Ovary (tissue), 9 donors: ENCODE results near the gene SLC17A9. TPM values are rescaled to one million over a fixed set of nuclear protein-coding genes. Genes with fewer than 3 reads are reported as not detected.
A peak's percentile ranks its signal among the peaks of the same experiment; 100 is the strongest.

Experiments used
- DNase-seq, 5 donors: peaks; one replicate each; pipeline ENCODE4 v3.0.0-alpha.2; 2019 to 2020
- H3K27ac ChIP-seq, 2 donors: fragments of 200-600 bp; one replicate each; pipeline versions ENCODE4 v1.5.1 to v1.8.0; 2019 to 2022
- H3K27me3 ChIP-seq: fragments of 200-600 bp; one replicate; pipeline ENCODE4 v1.8.0; 2022
- H3K36me3 ChIP-seq: fragments of 200-600 bp; sonication (generic); one replicate; pipeline ENCODE4 v1.5.1; 2019
- H3K4me1 ChIP-seq: one replicate; pipeline ENCODE4 v1.8.1; 2013; ENCODE audit warnings: mild to moderate bottlenecking, moderate library complexity; ENCODE audit not compliant: insufficient read depth
- H3K4me3 ChIP-seq: fragments of 200-600 bp; sonication (generic); one replicate; pipeline ENCODE4 v1.5.1; 2017
- H3K9me3 ChIP-seq, 2 donors: fragments of 200-600 bp in 1 of 2; sonication (generic) in 1 of 2; one replicate each; pipeline versions ENCODE4 v1.5.1 to v1.8.1; 2013 to 2019; ENCODE audit warnings: mild to moderate bottlenecking in 1 of 2, moderate library complexity in 1 of 2
- CTCF ChIP-seq, 3 donors: fragments of 450-650 bp in 2 of 3; fragments of 200-600 bp in 1 of 3; IDR thresholded peaks; one replicate each; pipeline versions ENCODE4 v1.5.1 to v1.8.0; 2016 to 2022; ENCODE audit warnings: antibody characterized with exemption in 3 of 3, mild to moderate bottlenecking in 1 of 3
- EP300 ChIP-seq: sonication (generic); formaldehyde crosslinking; IDR thresholded peaks from one replicate; pipeline ENCODE4 v1.6.1; 2017; ENCODE audit warnings: antibody characterized with exemption
- POLR2A ChIP-seq: fragments of 450-650 bp; IDR thresholded peaks from one replicate; pipeline ENCODE4 v1.6.1; 2017; ENCODE audit warnings: antibody characterized with exemption, mild to moderate bottlenecking, moderate library complexity
- WGBS, 3 donors: extraction: QIAGEN DNeasy Blood & Tissue Kit in 1 of 3; methylation state at CpG; one replicate each; pipeline versions ENCODE4 v1.1.5 to v1.1.7; 2013 to 2017; 5-methylcytosine and 5-hydroxymethylcytosine counted together
- intact Hi-C, 4 donors: fragments of 100-400 bp; cut with DNase I; formaldehyde crosslinking; loops; one replicate each; pipeline versions ENCODE4 v1.11.0 to v1.15.1; 2022 to 2023
- polyA plus RNA-seq, 2 donors: library from polyadenylated mRNA; stranded (reverse); fragments of 200-250 nt in 1 of 2; fragments of 350-450 nt in 1 of 2; fragmentation: Illumina TruSeq in 1 of 2; extraction: RNeasy Lipid Tissue Mini Kit (QIAGEN cat#74804) in 1 of 2; gene quantifications; one replicate each; pipeline ENCODE4 v1.2.3, GENCODE V29; 2013 to 2014
- total RNA-seq, 7 donors: library from RNA; depleted of rRNA in 2 of 7; stranded (reverse); fragments of >200 nt in 2 of 7; fragmentation: NEBNext Ultra II Directional in 3 of 7; extraction: Animal tissue kit (Norgen Biotek cat#: 25700) in 3 of 7; gene quantifications; one replicate each; pipeline versions ENCODE4 v1.1.0 to v1.2.4, GENCODE V29; 2016 to 2023
- donor health status: DM: no; HTN: no; CAD: no; lungs with moderate emphysema.
- donor health status: DM: no; HTN: no; CAD: no.
- donor health status: Bipolar disorder and iron deficiency.
- donor health status: DM: yes; HTN: yes; CAD: no.
- donor health status: DM: no; HTN: no; CAD: no.
- donor health status: DM: yes; HTN: yes; CAD: no.

The SLC17A9 gene
- total and polyA plus RNA-seq, 9 donors: 0.68 to 7.7 (median 4.7) TPM

DNA sequence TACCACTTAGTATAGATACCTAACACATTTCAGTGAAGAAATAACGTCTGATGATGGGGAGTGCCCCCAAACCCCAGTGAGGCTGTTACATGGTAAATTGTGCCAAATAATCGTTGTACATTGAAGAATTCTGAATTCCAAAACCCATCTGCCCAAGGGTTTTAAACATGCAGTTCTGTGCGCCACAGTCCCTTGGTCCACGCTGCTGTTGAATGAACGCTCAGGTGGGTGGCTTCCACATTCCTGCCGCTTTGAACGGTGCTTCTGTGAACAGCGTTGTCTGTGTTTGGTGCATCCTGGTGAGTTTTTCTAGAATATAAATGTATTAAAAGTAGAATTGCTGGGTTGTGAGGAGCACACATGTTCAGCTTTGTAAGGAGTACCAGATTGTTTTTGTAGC, 11.6 kb upstream of the SLC17A9 start:
- Histone ChIP-seq H3K27me3 (no peaks in the 10 kb centered on the region), H3K4me3 (no peak overlapping the region), H3K36me3 (no peaks in the 10 kb centered on the region), H3K27ac (no peak overlapping the region), H3K9me3 (no peaks in the 10 kb centered on the region), H3K4me1 (peaks cover 10% of the 10 kb centered on the region)
- TF ChIP-seq CTCF (IDR thresholded peaks at IDR 0.05) (no peak), POLR2A (no peak), EP300 (no peak)
- intact Hi-C loops: no loop called here
- no peak for DNase-seq
- WGBS, 3 donors: 82 to 88% (median 87%) methylated on average over 8 of the region's 8 CpGs

- no peak overlapping the region for H3K4me3 ChIP-seq
- intact Hi-C loops: no loop called here
- WGBS, 3 donors: 76 to 84% (median 79%) methylated on average over 1 of the region's 1 CpG
- no peaks in the 10 kb centered on the region for H3K9me3 ChIP-seq
- H3K36me3 ChIP-seq: no peaks in the 10 kb centered on the region
- no peak for DNase-seq
- H3K27ac ChIP-seq: no peak overlapping the region
- TF ChIP-seq CTCF (IDR thresholded peaks at IDR 0.05): no peak
- no peak for TF ChIP-seq POLR2A
- TF ChIP-seq EP300: no peak
- H3K27me3 ChIP-seq: no peaks in the 10 kb centered on the region
- H3K4me1 ChIP-seq: peaks cover 7% of the 10 kb centered on the region
Measured at GRCh38 chr20:62941792-62942191, 10.7 kb upstream of the SLC17A9 start.

DNA sequence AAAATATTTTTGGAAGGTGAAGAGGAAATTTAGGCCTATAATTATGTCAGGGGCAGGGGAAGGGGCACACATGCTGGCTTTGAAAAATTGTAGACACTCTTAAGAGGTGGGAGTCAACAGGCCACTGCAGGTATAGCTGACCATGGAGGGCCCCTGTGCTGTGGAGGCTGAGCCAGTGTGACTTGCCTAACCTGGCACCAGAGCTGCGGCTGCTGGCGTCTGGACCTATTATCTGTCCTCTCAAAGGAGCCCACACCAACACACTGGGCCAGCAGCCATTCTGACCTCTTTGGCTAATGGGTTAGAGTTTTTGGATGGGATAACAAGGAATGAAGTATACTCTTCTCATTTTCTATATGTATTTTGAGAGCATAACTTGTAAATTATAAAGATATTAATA, 10.1 kb upstream of the SLC17A9 start:
- peaks cover 10% of the 10 kb centered on the region for H3K4me1 ChIP-seq
- 68 to 75% (median 68%) methylated on average over 2 of the region's 2 CpGs for WGBS, 3 donors
- H3K27me3 ChIP-seq: no peaks in the 10 kb centered on the region
- no peak for TF ChIP-seq EP300
- no peak overlapping the region for H3K27ac ChIP-seq
- H3K4me3 ChIP-seq: no peak overlapping the region
- intact Hi-C loops: no loop called here
- H3K9me3 ChIP-seq: no peaks in the 10 kb centered on the region
- DNase-seq: peak in 1 of 5 donors; percentile 20
- H3K36me3 ChIP-seq: no peaks in the 10 kb centered on the region

- H3K4me1 ChIP-seq: peaks cover 12% of the 10 kb centered on the region
- intact Hi-C loops: no loop called here
- H3K9me3 ChIP-seq: no peaks in the 10 kb centered on the region
- peak in 2 of 5 donors; percentile 13 to 20 for DNase-seq
- no peak for TF ChIP-seq EP300
- no peak for TF ChIP-seq CTCF (IDR thresholded peaks at IDR 0.05)
- no peak for TF ChIP-seq POLR2A
- H3K36me3 ChIP-seq: no peaks in the 10 kb centered on the region
- H3K27ac ChIP-seq: no peak overlapping the region
- no peak overlapping the region for H3K4me3 ChIP-seq
- WGBS, 3 donors: 85 to 88% (median 87%) methylated on average over 14 of the region's 14 CpGs
- no peaks in the 10 kb centered on the region for H3K27me3 ChIP-seq
Measured at GRCh38 chr20:62943396-62943795, 9.1 kb upstream of the SLC17A9 start.

DNA sequence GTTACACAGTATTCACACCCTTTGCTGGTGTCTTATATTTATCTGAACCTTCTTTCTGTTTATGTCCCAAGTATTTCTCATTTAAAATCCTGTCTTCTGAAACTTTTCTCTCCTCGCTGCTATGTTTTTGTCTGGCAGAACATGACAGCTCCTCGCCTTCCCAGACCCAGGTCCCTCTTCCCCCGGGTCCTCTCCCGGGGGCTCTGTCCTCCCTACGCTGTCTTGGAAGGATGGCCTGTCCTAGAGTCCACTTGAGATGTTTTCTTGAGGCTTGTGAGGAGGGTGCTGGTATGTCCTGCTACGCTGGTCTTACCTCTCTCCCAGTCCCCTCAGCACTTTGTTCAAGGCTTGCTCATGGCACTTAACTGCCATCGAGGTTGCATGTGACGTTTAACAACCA, 8.3 kb upstream of the SLC17A9 start:
- H3K9me3 ChIP-seq: no peaks in the 10 kb centered on the region
- TF ChIP-seq CTCF (IDR thresholded peaks at IDR 0.05) (no peak), EP300 (no peak), POLR2A (no peak)
- H3K4me3 ChIP-seq: no peak overlapping the region
- H3K27ac ChIP-seq: no peak overlapping the region
- peak in 2 of 5 donors; percentile 4 to 13 for DNase-seq
- no peaks in the 10 kb centered on the region for H3K27me3 ChIP-seq
- 88 to 93% (median 88%) methylated on average over 8 of the region's 8 CpGs for WGBS, 3 donors
- H3K4me1 ChIP-seq: peaks cover 10% of the 10 kb centered on the region
- H3K36me3 ChIP-seq: no peaks in the 10 kb centered on the region
- intact Hi-C loops: no loop called here
